ENCODE results near the gene STK32C. TPM values are rescaled to one million over a fixed set of nuclear protein-coding genes. Genes with fewer than 3 reads are reported as not detected.

Gene STK32C
- total RNA-seq, 4 donors from 2014 or later = 4.8 to 6.4 (median 5.7) TPM

- peak in 1 of 2 donors; percentile 82 for DNase-seq (ENCODE audit: low spot score in 2 of 2)
- TF ChIP-seq POLR2A (IDR thresholded peaks at IDR 0.05) = no peak
- no peak for TF ChIP-seq CTCF (IDR thresholded peaks at IDR 0.05)
- WGBS, 2 donors = 59 to 61% methylated on average over 12 of the region's 12 CpGs
- H3K4me3 ChIP-seq (ENCODE audit: low read depth, poor library complexity, severe bottlenecking) = no peak overlapping the region
- intact Hi-C loops (cut with DNase I; ENCODE audit: low total_unique reads) = no loop called here
Observed at GRCh38 chr10:132309471-132309865, 1.7 kb upstream of the STK32C start.

DNA sequence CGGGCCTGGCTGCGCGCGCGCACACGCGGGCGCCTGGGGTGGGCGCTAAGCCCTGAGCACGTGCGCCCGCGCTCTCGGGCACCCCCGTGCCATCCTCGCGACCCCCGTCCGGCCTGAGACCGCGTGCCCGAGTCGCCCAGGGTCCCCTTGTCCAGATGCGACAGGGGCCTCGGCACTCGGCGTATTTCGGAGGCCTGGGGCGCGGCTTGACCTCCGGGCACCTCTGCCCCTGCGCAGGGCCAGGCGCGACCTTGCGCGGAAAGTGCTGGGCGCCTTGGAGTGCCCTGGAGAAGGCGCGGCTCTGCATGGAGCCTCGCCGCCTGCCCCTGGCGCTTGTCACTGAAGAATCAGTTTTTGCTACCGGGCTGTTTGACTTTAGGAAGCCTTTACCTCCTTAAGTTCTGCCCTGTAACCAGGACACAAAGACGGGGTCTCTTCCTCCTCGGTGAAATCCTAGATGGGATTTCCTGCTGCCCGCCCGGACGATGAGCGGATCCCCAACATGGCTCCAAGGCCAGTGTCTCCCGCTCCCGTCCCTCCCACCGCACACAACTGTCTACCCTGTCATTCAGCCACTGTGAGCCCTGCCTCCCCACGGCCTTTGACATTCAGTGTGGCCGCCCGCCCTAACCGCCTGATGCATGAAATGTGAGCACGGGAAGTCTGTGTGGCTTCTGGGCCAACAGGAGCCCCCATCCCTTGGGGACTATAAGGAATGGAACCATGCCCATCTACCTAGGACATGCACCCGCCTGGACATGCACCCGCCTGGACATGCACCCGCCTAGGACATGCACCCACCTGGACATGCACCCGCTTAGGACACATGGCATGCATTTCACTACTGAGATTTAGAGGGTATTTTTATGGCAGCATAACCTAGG is 1.1 kb upstream of the STK32C start:
- WGBS, 2 donors = 20 to 26% methylated on average over 51 to 52 of the region's 61 CpGs
- no peak for TF ChIP-seq POLR2A (IDR thresholded peaks at IDR 0.05)
- no peak for TF ChIP-seq CTCF (IDR thresholded peaks at IDR 0.05)
- DNase-seq (ENCODE audit: low spot score in 2 of 2) = peak in 1 of 2 donors; percentile 86
- peak overlapping the region; percentile 48 for H3K4me3 ChIP-seq (ENCODE audit: low read depth, poor library complexity, severe bottlenecking)
- intact Hi-C loops (cut with DNase I; ENCODE audit: low total_unique reads) = no loop called here

DNA sequence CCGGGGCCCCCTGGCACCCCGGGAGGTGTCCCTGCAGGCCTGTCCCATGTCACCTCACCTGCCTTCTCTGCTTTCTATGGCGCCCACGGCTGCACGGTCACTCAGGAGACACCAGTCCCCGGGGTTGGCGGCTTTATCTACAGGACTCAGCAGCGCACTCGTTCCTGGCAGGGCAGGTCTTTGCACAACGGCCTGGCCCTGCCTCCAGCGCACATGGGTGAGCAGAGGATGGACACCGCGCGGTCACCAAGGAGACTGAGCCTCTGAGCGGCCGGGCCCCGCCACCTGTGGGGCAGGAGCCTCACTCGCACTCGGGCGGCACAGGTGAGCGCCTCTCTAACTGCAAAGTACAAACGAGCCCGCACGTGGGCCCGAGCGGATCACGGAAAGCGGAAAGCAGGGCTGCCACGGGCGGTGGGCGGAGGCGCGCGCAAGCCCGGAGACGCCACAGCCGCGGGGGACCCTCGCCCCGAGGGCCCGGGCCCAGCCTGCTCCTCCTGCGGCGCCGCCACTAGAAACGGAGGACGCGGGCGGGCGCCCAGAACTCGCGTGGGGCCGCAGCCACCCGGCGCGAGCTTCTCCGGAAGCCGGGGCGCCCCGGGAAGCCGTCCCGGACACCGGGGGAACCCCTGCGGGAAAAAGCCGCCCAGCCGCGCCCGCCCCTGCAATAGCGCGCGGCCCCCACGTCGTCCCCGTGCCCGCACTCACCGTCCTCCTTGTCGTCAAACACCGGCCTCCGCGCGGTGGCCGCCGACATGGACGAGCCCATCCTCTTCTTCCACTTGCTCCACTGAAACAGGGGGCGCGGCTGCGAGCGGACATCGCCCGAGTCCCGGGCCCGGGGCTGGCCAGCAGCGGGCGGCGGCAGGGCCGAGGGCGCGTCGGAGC is 642 bp downstream of the STK32C start:
- H3K4me3 ChIP-seq (ENCODE audit: low read depth, poor library complexity, severe bottlenecking) = peak overlapping the region; percentile 13
- TF ChIP-seq POLR2A (IDR thresholded peaks at IDR 0.05) (no peak), CTCF (IDR thresholded peaks at IDR 0.05) (no peak)
- intact Hi-C loops (cut with DNase I; ENCODE audit: low total_unique reads) = no loop called here
- peak in 1 of 2 donors; percentile 90 for DNase-seq (ENCODE audit: low spot score in 2 of 2)
- WGBS, 2 donors = 10 to 13% methylated on average over 27 to 34 of the region's 98 CpGs

- WGBS, 2 donors = 94 to 96% methylated on average over 16 of the region's 16 CpGs
- peak in 1 of 2 donors; percentile 76 for DNase-seq (ENCODE audit: low spot score in 2 of 2)
- intact Hi-C loops (cut with DNase I; ENCODE audit: low total_unique reads) = no loop called here
- TF ChIP-seq CTCF (IDR thresholded peaks at IDR 0.05) = no peak
- no peak for TF ChIP-seq POLR2A (IDR thresholded peaks at IDR 0.05)
- H3K4me3 ChIP-seq (ENCODE audit: low read depth, poor library complexity, severe bottlenecking) = no peak overlapping the region
Observed at GRCh38 chr10:132306343-132306685, 1.4 kb downstream of the STK32C start.

- DNase-seq (ENCODE audit: low spot score in 2 of 2) = peak in 1 of 2 donors; percentile 70
- TF ChIP-seq CTCF (IDR thresholded peaks at IDR 0.05) (no peak), POLR2A (IDR thresholded peaks at IDR 0.05) (no peak)
- intact Hi-C loops (cut with DNase I; ENCODE audit: low total_unique reads) = no loop called here
- WGBS, 2 donors = 87 to 93% methylated on average over 22 of the region's 22 CpGs
- H3K4me3 ChIP-seq (ENCODE audit: low read depth, poor library complexity, severe bottlenecking) = no peak overlapping the region
Observed at GRCh38 chr10:132305654-132306342, 2.0 kb downstream of the STK32C start.
